HTERT RPE-1 (cell line): ENCODE measurements around the gene NME3.
"Not testable (repeated sequence)": the region's sequence is repeated elsewhere in the genome, so short reads cannot be mapped to it uniquely, and the experiment has no call there.

Experiments used
- in situ Hi-C: fragments of 300-500 bp; cut with MboI; formaldehyde crosslinking; loops from 4 replicates; pipeline ENCODE4 v1.14.3; 2020; ENCODE audit warnings: low sequenced_read_pairs

NME3 gene

GRCh38 chr16:1771188-1771863, at the start of gene NME3:
TSS of gene NME3 (minus strand) at chr16:1771543. CDS start at chr16:1771534, 9 bp downstream.
- in situ Hi-C loops = no loop called here

GRCh38 chr16:1820946-1821290, 49.6 kb upstream of the NME3 start:
- in situ Hi-C loops = no loop called here

DNA sequence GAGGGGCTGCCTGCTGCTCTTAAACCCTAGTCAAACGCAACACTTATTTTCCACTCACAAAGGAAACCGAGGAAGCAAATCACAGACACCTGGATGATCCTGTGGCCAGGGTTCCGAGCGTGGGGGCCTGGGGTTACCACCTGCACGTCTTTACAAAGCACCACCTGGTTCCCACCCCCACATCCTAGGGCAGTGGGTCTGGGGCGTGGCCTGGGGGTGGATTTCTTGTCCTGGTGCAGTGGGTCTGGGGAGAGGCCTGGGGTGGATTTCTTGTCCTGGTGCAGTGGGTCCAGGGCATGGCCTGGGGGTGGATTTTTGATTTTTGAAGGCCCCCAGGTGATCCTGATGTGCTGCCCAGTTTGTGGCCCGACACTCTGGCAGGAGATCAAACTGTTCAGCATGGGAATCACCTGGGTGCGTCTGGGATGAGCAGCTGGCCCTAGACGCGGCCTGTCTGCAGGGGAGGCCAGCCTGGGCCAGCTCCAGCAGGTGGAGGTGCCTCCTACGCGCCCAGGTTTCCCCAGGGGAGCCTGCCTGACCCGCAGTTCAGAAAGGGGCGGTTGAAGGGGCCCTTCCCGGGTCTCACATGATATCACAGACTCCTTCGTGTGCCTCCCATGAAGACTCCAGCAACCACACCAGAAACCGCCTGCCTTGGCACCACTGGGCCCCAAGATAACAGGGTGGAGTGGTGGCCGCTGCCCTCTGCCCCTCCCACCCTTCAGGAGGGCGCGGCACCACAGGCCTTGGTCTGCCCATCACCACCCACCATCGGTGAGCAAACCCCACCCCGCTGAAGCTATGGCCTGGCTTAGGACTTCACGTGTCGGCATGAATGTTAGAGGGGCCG, 49.0 kb upstream of the NME3 start:
- in situ Hi-C loops = no loop called here

DNA sequence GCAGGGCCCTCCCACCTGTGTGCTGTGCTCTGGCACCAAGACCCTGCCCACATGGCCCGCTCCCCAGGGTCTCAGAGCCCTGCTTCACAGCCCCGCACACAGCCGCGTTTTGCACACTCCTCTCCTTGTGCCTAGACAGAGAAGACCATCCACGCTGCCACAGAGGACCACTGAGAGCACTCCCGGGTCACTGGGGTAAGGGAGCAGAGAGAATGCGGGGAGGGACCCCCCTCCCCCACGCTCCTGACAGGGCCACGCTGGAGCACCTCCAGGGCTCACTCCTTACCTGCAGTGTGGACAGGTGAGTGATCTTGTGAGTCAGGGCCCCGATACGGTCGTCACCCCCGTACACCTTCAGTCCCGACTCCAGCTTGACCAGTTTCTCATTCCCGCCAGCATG, 48.3 kb upstream of the NME3 start:
- in situ Hi-C loops = no loop called here

- in situ Hi-C loops = no loop called here
Measured at GRCh38 chr16:1818873-1819525, 47.7 kb upstream of the NME3 start.

- in situ Hi-C loops = no loop called here
Measured at GRCh38 chr16:1818204-1818872, 47.0 kb upstream of the NME3 start.

GRCh38 chr16:1817716-1818115, 46.4 kb upstream of the NME3 start:
- in situ Hi-C loops = no loop called here

GRCh38 chr16:1817276-1817589, 45.9 kb upstream of the NME3 start:
- in situ Hi-C loops = no loop called here

DNA sequence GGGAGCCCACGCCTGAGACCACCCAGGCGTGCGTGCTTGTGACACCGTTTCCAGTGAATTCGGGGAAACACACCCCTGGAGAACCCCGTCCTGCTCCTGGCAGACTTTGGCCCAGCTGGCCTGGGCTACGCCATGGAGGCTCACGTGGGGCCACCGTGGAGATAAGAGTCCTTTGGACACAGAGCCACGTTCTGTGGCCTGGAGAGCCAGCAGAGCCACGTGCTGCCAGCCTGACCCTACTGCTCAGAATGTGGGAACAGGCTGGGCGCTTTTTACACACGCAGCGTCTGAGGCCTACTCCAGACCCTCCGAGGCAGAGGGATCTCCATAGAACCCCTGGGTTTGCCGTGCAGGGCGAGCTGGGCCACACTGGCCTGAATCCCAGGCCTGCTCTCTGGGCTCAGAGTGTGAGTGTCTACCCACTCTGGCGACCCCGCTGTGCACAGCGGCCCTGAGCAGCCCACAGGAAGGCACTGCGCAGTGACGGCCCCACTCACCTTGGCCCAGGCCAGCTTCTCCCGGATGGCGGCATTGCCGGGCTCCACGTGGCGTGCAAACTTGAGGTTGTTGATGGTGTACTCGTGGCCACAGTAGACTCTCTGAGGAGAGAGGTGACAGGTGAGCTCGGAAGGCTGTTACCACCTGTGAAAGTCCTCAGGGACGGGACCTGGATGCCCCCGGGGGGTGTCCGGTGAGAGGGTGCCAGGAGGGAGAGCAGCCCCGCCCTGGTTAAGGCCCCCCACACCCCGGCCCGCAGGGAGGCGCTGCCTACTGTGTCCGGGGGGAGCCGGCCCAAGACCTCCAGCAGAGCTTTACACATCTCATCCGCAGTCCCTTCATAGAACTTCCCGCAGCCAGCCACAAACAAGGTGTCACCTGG, 45.3 kb upstream of the NME3 start:
- in situ Hi-C loops = no loop called here

DNA sequence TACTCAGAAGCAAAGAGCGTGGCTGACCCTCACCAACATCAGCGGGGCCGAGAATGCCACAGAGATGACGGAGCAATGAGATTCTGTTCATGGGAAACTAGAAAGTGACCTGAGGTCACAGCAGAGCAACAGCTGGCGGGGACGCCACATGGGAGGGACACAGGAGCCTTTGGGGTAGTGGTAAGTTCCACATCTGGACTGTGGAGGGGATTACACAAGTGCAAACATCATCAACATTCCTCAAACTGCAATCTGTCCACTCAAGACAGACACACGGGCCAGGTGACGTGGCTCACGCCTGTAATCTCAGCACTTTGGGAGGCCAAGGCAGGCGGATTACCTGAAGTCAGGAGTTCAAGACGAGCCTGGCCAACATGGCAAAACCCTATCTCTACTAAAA, 44.1 kb upstream of the NME3 start:
- in situ Hi-C loops = no loop called here

DNA sequence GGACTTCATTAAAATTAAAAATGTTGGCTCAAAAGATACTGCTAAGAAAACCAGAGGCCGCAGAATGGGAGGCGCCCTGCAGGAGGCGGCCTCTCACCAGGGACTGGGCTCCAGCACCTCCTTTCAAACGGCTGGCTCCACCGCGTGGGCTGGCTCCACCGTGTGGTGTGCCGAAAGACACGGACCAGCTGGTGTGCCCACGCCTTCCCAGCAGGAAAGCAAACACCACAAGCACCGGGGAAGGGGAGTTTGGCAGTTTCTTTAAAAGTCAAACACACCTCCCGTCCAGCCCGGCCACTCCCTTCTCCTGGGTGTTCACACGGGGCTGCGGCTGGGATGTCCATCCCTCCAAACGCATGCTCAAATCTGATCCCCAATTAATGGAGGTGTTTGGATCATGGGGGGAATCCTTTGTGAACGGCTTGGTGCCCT, 41.4 kb upstream of the NME3 start:
- in situ Hi-C loops = no loop called here

DNA sequence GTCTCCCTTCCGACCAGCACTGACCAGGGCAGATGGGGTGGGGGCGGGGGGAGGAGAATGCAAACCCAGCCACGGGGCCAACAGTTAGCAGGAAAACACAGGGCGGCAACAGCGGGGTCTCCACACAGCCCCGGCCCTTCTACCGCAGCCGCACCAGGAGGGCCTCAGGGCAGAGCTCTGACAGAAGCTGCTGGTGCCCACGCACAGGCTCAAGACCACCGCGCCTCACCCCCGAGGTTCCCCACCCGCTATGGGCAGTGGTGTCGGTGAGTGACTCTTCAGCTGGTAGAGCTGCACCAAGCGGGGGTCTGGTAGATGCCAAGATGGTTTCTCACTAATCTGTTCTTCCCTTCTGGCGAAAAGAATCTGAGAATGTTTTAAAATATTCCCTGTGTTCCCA, 39.2 kb upstream of the NME3 start:
- in situ Hi-C loops = no loop called here

GRCh38 chr16:1810106-1810505, 38.8 kb upstream of the NME3 start:
- in situ Hi-C loops = no loop called here

- in situ Hi-C loops = no loop called here
Measured at GRCh38 chr16:1809281-1809801, 38.0 kb upstream of the NME3 start.

GRCh38 chr16:1808691-1809090, 37.3 kb upstream of the NME3 start:
- in situ Hi-C loops = no loop called here

GRCh38 chr16:1807626-1808025, 36.3 kb upstream of the NME3 start:
- in situ Hi-C loops = no loop called here

DNA sequence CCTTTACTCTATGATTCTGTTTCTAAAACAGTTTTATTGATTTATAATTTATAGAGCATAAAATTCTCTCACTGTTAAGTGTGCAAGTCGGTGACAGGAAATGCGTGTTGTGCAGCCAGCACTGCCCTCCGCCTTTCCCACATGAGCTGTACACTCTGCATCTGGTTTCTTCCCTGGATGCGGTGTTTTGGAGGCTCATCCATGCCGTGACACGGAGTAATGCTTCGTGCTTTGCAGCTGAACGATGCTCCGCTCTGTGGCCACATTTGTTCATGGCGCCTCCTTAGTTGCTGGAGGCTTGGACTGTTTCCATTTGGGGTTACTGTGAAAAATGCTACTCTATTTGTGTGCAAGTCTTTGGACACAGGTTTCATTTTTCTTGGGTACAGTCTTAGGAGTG, 29.4 kb upstream of the NME3 start:
- in situ Hi-C loops = no loop called here

DNA sequence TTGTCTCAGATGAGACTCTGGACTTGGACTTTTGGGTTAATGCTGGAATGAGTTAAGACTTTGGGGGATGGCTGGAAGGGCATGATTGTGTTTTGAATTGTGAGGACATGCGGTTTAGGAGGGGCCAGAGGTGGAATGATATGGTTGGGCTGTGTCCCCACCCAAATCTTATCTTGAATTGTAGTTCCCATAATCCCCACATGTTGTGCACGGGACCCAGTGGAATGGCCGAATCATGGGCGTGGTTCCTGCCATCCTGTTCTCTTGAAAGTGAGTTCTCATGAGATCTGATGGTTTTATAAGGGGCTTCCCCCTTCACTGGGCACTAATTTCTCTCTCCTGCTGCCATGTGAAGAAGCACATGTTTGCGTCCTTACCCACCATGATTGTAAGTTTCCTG, 27.9 kb upstream of the NME3 start:
- in situ Hi-C loops = not testable (repeated sequence)

- in situ Hi-C loops = no loop called here
Measured at GRCh38 chr16:1794908-1795666, 23.7 kb upstream of the NME3 start.
